ENCODE results near the gene BAG3.

The BAG3 gene

GRCh38 chr10:119725828-119726675, 74.9 kb downstream of the BAG3 start, which contains the start of gene INPP5F:
Gene INPP5F (plus strand): TSS chr10:119726050. CDS start chr10:119726263, 213 bp downstream.
- Histone ChIP-seq H3K4me3 (ENCODE audit: low read length) (peak within 1 kb of the TSS; percentile 78), H3K27me3 (ENCODE audit: control insufficient read depth, insufficient read depth, low read length) (no peaks in the 10 kb centered on the region), H3K9ac (ENCODE audit: low read length) (peak within 1 kb of the TSS; percentile 57), H3K36me3 (ENCODE audit: control insufficient read depth, low read depth, low read length) (no peaks in the 10 kb centered on the region), H3K4me1 (ENCODE audit: control insufficient read depth, low read depth, low read length) (peaks cover 16% of the 10 kb centered on the region), H3K9me3 (ENCODE audit: control insufficient read depth, low read depth, low read length) (no peaks in the 10 kb centered on the region), H3K27ac (ENCODE audit: low read length) (no peak within 1 kb of the TSS)

GRCh38 chr10:119726676-119727261, 75.6 kb downstream of the BAG3 start:
- no peak overlapping the region for H3K27ac ChIP-seq (ENCODE audit: low read length)
- H3K27me3 ChIP-seq (ENCODE audit: control insufficient read depth, insufficient read depth, low read length) = no peaks in the 10 kb centered on the region
- peak overlapping the region; percentile 78 for H3K4me3 ChIP-seq (ENCODE audit: low read length)
- no peak overlapping the region for H3K9ac ChIP-seq (ENCODE audit: low read length)
- H3K4me1 ChIP-seq (ENCODE audit: control insufficient read depth, low read depth, low read length) = peaks cover 16% of the 10 kb centered on the region
- no peaks in the 10 kb centered on the region for H3K9me3 ChIP-seq (ENCODE audit: control insufficient read depth, low read depth, low read length)
- H3K36me3 ChIP-seq (ENCODE audit: control insufficient read depth, low read depth, low read length) = no peaks in the 10 kb centered on the region
